B cell (primary cell): ENCODE results near the gene COG5. TPM values are rescaled to one million over a fixed set of nuclear protein-coding genes. Genes with fewer than 3 reads are reported as not detected.

Source experiments
- ATAC-seq: fragments of 200-7000 bp; cut with Tn5 transposase; one replicate; pipeline ENCODE4 v1.10.0; 2021; ENCODE audit warnings: low read depth, mild to moderate bottlenecking, moderate number of reproducible peaks, moderate library complexity
- CTCF ChIA-PET: fragments of 350-600 bp; sonication (Branson Sonifier 250); formaldehyde crosslinking; loops from one replicate; lab custom pipeline; 2021; ENCODE audit warnings: antibody characterized with exemption, inconsistent platforms; lab: Charles Lee
- POLR2A ChIA-PET: fragments of 350-600 bp; sonication (Branson Sonifier 250); formaldehyde crosslinking; loops from one replicate; lab custom pipeline; 2021; ENCODE audit warnings: antibody characterized with exemption; lab: Charles Lee
- DNase-seq: peaks from one replicate; pipeline ENCODE4 v3.0.0; 2013
- H2AFZ ChIP-seq: 2 replicates; pipeline ENCODE4 v1.6.1; 2012; ENCODE audit warnings: mild to moderate bottlenecking, low read depth, low read length; ENCODE audit not compliant: insufficient read depth, poor library complexity, severe bottlenecking
- H3K27ac ChIP-seq, 2 donors: 1 replicate in 1 of 2; 2 replicates in 1 of 2; pipeline ENCODE4 v1.5.1; 2012 to 2013; ENCODE audit warnings: low read length in 2 of 2, mild to moderate bottlenecking in 2 of 2, moderate library complexity in 1 of 2
- H3K27me3 ChIP-seq, 4 experiments: fragments of 200-600 bp in 1 of 4; sonication (generic) in 1 of 4; replicated peaks in 1 of 4; 1 replicate in 2 of 4; 2 replicates in 2 of 4; pipeline versions ENCODE4 v1.6.1 to v1.7.0; 2013 to 2016; ENCODE audit warnings: low read length in 3 of 4, mild to moderate bottlenecking in 2 of 4, mixed read lengths in 1 of 4, moderate library complexity in 1 of 4; ENCODE audit not compliant: insufficient read depth in 4 of 4, control insufficient read depth in 3 of 4; ENCODE audit errors: control extremely low read depth in 1 of 4
- H3K36me3 ChIP-seq, 2 experiments: replicated peaks in 1 of 2; 1 replicate in 1 of 2; 2 replicates in 1 of 2; pipeline versions ENCODE4 v1.6.1 to v1.7.1; 2013; ENCODE audit warnings: low read length in 1 of 2; ENCODE audit not compliant: insufficient read depth in 2 of 2, control insufficient read depth in 1 of 2; ENCODE audit errors: control extremely low read depth in 1 of 2, extremely low read depth in 1 of 2
- H3K4me1 ChIP-seq, 2 donors: fragments of 200-600 bp in 1 of 2; sonication (generic) in 1 of 2; 1 replicate in 1 of 2; 2 replicates in 1 of 2; pipeline versions ENCODE4 v1.5.1 to v1.6.1; 2013 to 2017; ENCODE audit warnings: low read length in 2 of 2; ENCODE audit not compliant: control insufficient read depth in 2 of 2, insufficient read depth in 2 of 2
- H3K4me2 ChIP-seq: replicated peaks from 2 replicates; pipeline ENCODE3; 2012; ENCODE audit warnings: mild to moderate bottlenecking, low read depth, low read length; ENCODE audit not compliant: poor library complexity, severe bottlenecking
- H3K4me3 ChIP-seq, 5 experiments: fragments of 200-600 bp in 1 of 5; sonication (generic) in 1 of 5; 1 replicate in 3 of 5; 2 replicates in 2 of 5; pipeline versions ENCODE4 v1.5.1 to v1.7.0; 2011 to 2016; ENCODE audit warnings: low read length in 4 of 5, mild to moderate bottlenecking in 4 of 5, low read depth in 2 of 5, control low read depth in 1 of 5, moderate library complexity in 1 of 5; ENCODE audit not compliant: insufficient read depth in 1 of 5; ENCODE audit errors: control extremely low read depth in 1 of 5, extremely low read depth in 1 of 5
- H3K79me2 ChIP-seq: fragments of 200-600 bp; sonication (generic); one replicate; pipeline ENCODE4 v1.6.0; 2016; ENCODE audit warnings: low read length; ENCODE audit not compliant: control insufficient read depth, insufficient read depth
- H3K9ac ChIP-seq: fragments of 200-600 bp; sonication (generic); 2 replicates; pipeline ENCODE4 v1.6.1; 2017; ENCODE audit warnings: mild to moderate bottlenecking, low read length, moderate library complexity
- H3K9me3 ChIP-seq, 3 donors: one replicate each; pipeline versions ENCODE4 v1.6.1 to v1.7.1; 2013; ENCODE audit warnings: low read length in 2 of 3; ENCODE audit not compliant: control insufficient read depth in 2 of 3, insufficient read depth in 1 of 3; ENCODE audit errors: control extremely low read depth in 1 of 3
- H4K20me1 ChIP-seq: 2 replicates; pipeline ENCODE4 v1.6.0; 2012; ENCODE audit warnings: mild to moderate bottlenecking, low read length; ENCODE audit not compliant: insufficient read depth, control insufficient read depth, poor library complexity, severe bottlenecking
- H3K27ac Mint-ChIP-seq: one replicate; pipeline ENCODE4 v1.8.0; 2021; ENCODE audit warnings: mixed read lengths
- H3K27me3 Mint-ChIP-seq: one replicate; pipeline ENCODE4 v1.8.0; 2021; ENCODE audit warnings: mixed read lengths
- H3K4me1 Mint-ChIP-seq: one replicate; pipeline ENCODE4 v1.8.0; 2021; ENCODE audit warnings: mixed read lengths
- H3K4me3 Mint-ChIP-seq: one replicate; pipeline ENCODE4 v1.8.0; 2021; ENCODE audit warnings: mixed read lengths
- H3K9me3 Mint-ChIP-seq: one replicate; pipeline ENCODE4 v1.8.0; 2022; ENCODE audit warnings: mixed read lengths; ENCODE audit not compliant: insufficient read depth
- EZH2 ChIP-seq: IDR thresholded peaks from 2 replicates; pipeline ENCODE4 v1.6.1; 2012; ENCODE audit warnings: borderline replicate concordance, low read depth, mild to moderate bottlenecking, moderate library complexity, low read length; ENCODE audit not compliant: insufficient read depth, poor library complexity, severe bottlenecking
- WGBS: methylation state at CpG from one replicate; pipeline ENCODE4 v1.1.5; 2013; ENCODE audit warnings: missing lambda C conversion rate; ENCODE audit not compliant: insufficient coverage; 5-methylcytosine and 5-hydroxymethylcytosine counted together
- intact Hi-C: fragments of 100-400 bp; cut with micrococcal nuclease; formaldehyde crosslinking; loops from one replicate; pipeline ENCODE4 v1.10.0; 2022
- polyA minus RNA-seq: library from RNA; depleted of rRNA, polyadenylated mRNA; stranded (reverse); fragments of >200 nt; gene quantifications from 2 replicates; pipeline ENCODE4 v1.2.3, GENCODE V29; 2012
- polyA plus RNA-seq: library from polyadenylated mRNA; depleted of rRNA; stranded (reverse); fragments of >200 nt; gene quantifications from 2 replicates; pipeline ENCODE4 v1.2.3, GENCODE V29; 2012
- total RNA-seq, 2 donors: library from RNA; stranded (reverse); fragments of 120-200 nt in 1 of 2; gene quantifications; 1 replicate in 1 of 2; 2 replicates in 1 of 2; pipeline versions ENCODE4 v1.2.3 to v1.2.4, GENCODE V29; 2013 to 2022
- TF ChIP-seq, protein P1 (sequence below): fragments of 200-600 bp; IDR thresholded peaks from one replicate; pipeline ENCODE4 v1.8.0; 2022; ENCODE audit warnings: antibody characterized with exemption, mild to moderate bottlenecking

Gene COG5
- total RNA-seq (73.0 and 74.8 TPM in 2 replicates), polyA plus RNA-seq (7.0 and 9.8 TPM in 2 replicates), polyA minus RNA-seq (26.1 and 41.3 TPM in 2 replicates)
- 67.5 TPM for total RNA-seq (2013)

DNA sequence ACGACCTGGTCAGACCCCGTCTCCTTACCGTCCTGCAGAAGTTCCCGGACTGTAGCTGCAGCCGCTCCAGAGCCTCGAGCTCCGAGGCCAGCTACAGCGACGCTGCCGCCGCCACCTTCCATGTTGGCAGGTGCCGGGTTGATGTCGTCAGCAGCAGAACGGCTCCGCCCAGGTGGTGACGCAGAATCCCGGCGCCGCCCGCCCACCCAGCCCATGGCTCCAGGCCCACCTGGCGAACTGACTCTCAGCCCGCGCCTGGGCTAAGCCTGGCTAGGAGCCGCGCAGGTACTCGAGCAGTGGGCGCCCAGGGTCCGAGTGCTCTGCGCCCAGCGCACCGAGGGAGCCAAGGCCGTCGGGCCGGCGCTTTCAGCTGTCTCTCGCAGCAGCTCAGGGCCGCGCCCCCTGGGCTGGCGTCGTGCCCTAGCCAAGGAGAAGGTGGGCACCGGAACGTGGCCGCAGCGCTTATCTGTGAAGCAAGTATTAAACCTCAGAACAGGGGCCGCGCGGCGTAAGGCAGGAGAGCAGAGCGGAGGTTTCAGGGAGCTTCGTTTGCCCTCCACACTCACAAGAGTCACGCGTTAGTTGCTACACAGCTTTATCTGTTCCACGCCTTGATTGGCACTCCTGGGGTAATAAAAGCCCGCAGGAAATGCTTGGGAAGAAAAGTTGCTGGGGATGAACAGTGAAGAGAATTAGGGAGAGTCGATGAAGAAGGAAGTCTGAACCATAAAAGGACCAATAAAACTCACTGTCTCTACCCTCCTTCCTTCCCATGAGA, at the start of gene COG5, which contains the start of gene DUS4L:
COG5 (minus strand) TSS at position 146 of the 778 bp plus-strand sequence; CDS start at position 122, 24 bp downstream.
DUS4L (plus strand) TSS at position 197 of the 778 bp plus-strand sequence. CDS start 3,100 bp downstream, outside the sequence.
- Histone ChIP-seq H3K27me3 (no peaks in the 10 kb centered on the region), H3K36me3 (no peaks in the 10 kb centered on the region), H3K4me2 (peak within 1 kb of the TSS; percentile 93), H3K9me3 (no peaks in the 10 kb centered on the region), H2AFZ (peak within 1 kb of the TSS; percentile 99), H3K79me2 (peaks cover 64% of the 10 kb centered on the region), H3K4me1 (peaks cover 18 to 23% of the 10 kb centered on the region in 2 donors), H3K9ac (peak within 1 kb of the TSS; percentile 98), H4K20me1 (no peaks in the 10 kb centered on the region), H3K27ac (peak within 1 kb of the TSS; percentile 88 to 94), H3K4me3 (peak within 1 kb of the TSS; percentile 86 to 98 (median 93))
- H3K9me3 Mint-ChIP-seq = no peaks in the 10 kb centered on the region
- TF ChIP-seq EZH2 = no peak
- TF ChIP-seq, protein P1, sequence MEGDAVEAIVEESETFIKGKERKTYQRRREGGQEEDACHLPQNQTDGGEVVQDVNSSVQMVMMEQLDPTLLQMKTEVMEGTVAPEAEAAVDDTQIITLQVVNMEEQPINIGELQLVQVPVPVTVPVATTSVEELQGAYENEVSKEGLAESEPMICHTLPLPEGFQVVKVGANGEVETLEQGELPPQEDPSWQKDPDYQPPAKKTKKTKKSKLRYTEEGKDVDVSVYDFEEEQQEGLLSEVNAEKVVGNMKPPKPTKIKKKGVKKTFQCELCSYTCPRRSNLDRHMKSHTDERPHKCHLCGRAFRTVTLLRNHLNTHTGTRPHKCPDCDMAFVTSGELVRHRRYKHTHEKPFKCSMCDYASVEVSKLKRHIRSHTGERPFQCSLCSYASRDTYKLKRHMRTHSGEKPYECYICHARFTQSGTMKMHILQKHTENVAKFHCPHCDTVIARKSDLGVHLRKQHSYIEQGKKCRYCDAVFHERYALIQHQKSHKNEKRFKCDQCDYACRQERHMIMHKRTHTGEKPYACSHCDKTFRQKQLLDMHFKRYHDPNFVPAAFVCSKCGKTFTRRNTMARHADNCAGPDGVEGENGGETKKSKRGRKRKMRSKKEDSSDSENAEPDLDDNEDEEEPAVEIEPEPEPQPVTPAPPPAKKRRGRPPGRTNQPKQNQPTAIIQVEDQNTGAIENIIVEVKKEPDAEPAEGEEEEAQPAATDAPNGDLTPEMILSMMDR = no peak
- DNase-seq = peak; percentile 92
- ChIA-PET POLR2A (interaction anchor here (1.0 to 1.2 kb wide), 4 partner anchors 14 to 395 kb away, joined by 3 to 6 read pairs (median 5); partner anchors contain the start of genes BCAP29 and HBP1), CTCF (interaction anchor here (0.7 to 2.6 kb wide), 7 partner anchors 11 to 180 kb away, joined by 3 to 17 read pairs (median 4); partner anchors contain the start of genes CBLL1 and SLC26A4)
- intact Hi-C loops = loop anchor here (1.0 to 10.0 kb wide), 8 partner anchors 16 to 1008 kb away; partner anchors contain the start of genes BCAP29, DLD and HBP1
- ATAC-seq = peak; percentile 93
- under 1% methylated on average over 51 of the region's 55 CpGs for WGBS
- peak within 1 kb of the TSS; percentile 94 for H3K27ac Mint-ChIP-seq
- H3K4me1 Mint-ChIP-seq = peaks cover 50% of the 10 kb centered on the region
- H3K4me3 Mint-ChIP-seq = peak within 1 kb of the TSS; percentile 88
- no peaks in the 10 kb centered on the region for H3K27me3 Mint-ChIP-seq
